Ishikawa (cell line): Measurements from ENCODE around the gene NFKB1.

ENCODE experiments used
- CEBPB ChIP-seq: IDR thresholded peaks from 2 replicates; pipeline ENCODE4 v1.6.1; 2012
- CREB1 ChIP-seq: IDR thresholded peaks from 2 replicates; pipeline ENCODE4 v1.6.1; 2012; ENCODE audit warnings: low read depth
- EGR1 ChIP-seq: IDR thresholded peaks from 2 replicates; pipeline ENCODE4 v1.6.1; 2012
- EP300 ChIP-seq: IDR thresholded peaks from 2 replicates; pipeline ENCODE4 v1.6.1; 2012; ENCODE audit warnings: borderline replicate concordance
- NFIC ChIP-seq: IDR thresholded peaks from 2 replicates; pipeline ENCODE4 v1.6.1; 2012
- RAD21 ChIP-seq: IDR thresholded peaks from 2 replicates; pipeline ENCODE4 v1.6.1; 2012; ENCODE audit warnings: low read depth
- TAF1 ChIP-seq: IDR thresholded peaks from 2 replicates; pipeline ENCODE4 v1.6.1; 2012; ENCODE audit warnings: low read depth, mild to moderate bottlenecking
- TCF12 ChIP-seq: IDR thresholded peaks from 2 replicates; pipeline ENCODE4 v1.6.1; 2012; ENCODE audit warnings: low read depth
- TEAD4 ChIP-seq: IDR thresholded peaks from 2 replicates; pipeline ENCODE4 v1.6.1; 2012
- YY1 ChIP-seq: IDR thresholded peaks from 2 replicates; pipeline ENCODE4 v1.6.1; 2012; ENCODE audit warnings: low read depth
- ZBTB7A ChIP-seq: IDR thresholded peaks from 2 replicates; pipeline ENCODE4 v1.6.1; 2012; ENCODE audit warnings: low read depth
- TF ChIP-seq, protein P1 (sequence below): IDR thresholded peaks from 2 replicates; pipeline ENCODE4 v1.6.1; 2012; ENCODE audit warnings: low read depth, mild to moderate bottlenecking
- TF ChIP-seq, protein P2 (sequence below): IDR thresholded peaks from 2 replicates; pipeline ENCODE4 v1.6.1; 2012
- TF ChIP-seq, protein P3 (sequence below): IDR thresholded peaks from 2 replicates; pipeline ENCODE4 v1.6.1; 2012

DNA sequence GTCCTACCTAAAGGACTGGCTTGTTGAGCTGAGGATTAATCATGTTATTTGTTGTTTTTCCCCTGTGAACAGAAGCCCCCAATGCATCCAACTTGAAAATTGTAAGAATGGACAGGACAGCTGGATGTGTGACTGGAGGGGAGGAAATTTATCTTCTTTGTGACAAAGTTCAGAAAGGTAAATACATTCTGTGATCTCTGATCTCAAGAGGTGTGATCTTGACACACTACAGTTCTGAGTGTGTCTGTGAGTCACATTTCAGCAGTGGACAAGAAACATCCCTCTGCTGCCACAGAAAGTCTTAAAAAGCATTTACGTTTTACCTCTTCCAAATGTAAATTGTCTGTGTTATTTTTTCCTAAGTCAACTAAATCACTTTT lies 79.3 kb downstream of the NFKB1 start:
- TF ChIP-seq YY1 (no peak), TAF1 (no peak), EP300 (no peak), TEAD4 (no peak), NFIC (no peak), RAD21 (no peak), EGR1 (no peak), CREB1 (no peak), ZBTB7A (no peak), CEBPB (no peak), TCF12 (no peak)
- TF ChIP-seq, protein P1, sequence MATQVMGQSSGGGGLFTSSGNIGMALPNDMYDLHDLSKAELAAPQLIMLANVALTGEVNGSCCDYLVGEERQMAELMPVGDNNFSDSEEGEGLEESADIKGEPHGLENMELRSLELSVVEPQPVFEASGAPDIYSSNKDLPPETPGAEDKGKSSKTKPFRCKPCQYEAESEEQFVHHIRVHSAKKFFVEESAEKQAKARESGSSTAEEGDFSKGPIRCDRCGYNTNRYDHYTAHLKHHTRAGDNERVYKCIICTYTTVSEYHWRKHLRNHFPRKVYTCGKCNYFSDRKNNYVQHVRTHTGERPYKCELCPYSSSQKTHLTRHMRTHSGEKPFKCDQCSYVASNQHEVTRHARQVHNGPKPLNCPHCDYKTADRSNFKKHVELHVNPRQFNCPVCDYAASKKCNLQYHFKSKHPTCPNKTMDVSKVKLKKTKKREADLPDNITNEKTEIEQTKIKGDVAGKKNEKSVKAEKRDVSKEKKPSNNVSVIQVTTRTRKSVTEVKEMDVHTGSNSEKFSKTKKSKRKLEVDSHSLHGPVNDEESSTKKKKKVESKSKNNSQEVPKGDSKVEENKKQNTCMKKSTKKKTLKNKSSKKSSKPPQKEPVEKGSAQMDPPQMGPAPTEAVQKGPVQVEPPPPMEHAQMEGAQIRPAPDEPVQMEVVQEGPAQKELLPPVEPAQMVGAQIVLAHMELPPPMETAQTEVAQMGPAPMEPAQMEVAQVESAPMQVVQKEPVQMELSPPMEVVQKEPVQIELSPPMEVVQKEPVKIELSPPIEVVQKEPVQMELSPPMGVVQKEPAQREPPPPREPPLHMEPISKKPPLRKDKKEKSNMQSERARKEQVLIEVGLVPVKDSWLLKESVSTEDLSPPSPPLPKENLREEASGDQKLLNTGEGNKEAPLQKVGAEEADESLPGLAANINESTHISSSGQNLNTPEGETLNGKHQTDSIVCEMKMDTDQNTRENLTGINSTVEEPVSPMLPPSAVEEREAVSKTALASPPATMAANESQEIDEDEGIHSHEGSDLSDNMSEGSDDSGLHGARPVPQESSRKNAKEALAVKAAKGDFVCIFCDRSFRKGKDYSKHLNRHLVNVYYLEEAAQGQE = no peak
- TF ChIP-seq, protein P2, sequence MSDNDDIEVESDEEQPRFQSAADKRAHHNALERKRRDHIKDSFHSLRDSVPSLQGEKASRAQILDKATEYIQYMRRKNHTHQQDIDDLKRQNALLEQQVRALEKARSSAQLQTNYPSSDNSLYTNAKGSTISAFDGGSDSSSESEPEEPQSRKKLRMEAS = no peak
- TF ChIP-seq, protein P3, sequence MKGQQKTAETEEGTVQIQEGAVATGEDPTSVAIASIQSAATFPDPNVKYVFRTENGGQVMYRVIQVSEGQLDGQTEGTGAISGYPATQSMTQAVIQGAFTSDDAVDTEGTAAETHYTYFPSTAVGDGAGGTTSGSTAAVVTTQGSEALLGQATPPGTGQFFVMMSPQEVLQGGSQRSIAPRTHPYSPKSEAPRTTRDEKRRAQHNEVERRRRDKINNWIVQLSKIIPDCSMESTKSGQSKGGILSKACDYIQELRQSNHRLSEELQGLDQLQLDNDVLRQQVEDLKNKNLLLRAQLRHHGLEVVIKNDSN = no peak
